HG03159 (cell line): Measurements from ENCODE around the gene RAB3GAP2.
"Not testable (repeated sequence)": the region's sequence is repeated elsewhere in the genome, so short reads cannot be mapped to it uniquely, and the experiment has no call there.

Source experiments
- ATAC-seq: cut with Tn5 transposase; IDR thresholded peaks from one replicate; pipeline ENCODE4 v1.9.1; 2021; ENCODE audit warnings: mild to moderate bottlenecking, moderate library complexity; ENCODE audit not compliant: unreplicated experiment

Gene RAB3GAP2

GRCh38 chr1:220291580-220291979, 19.3 kb upstream of the RAB3GAP2 start:
- no peak for ATAC-seq

- no peak for ATAC-seq
Measured at GRCh38 chr1:220290140-220290761, 18.0 kb upstream of the RAB3GAP2 start.

- no peak for ATAC-seq
Measured at GRCh38 chr1:220287129-220287528, 14.9 kb upstream of the RAB3GAP2 start.

- ATAC-seq = no peak
Measured at GRCh38 chr1:220283625-220284024, 11.4 kb upstream of the RAB3GAP2 start.

- ATAC-seq = peak; percentile 46
Measured at GRCh38 chr1:220281159-220281574, 8.9 kb upstream of the RAB3GAP2 start.

- no peak for ATAC-seq
Measured at GRCh38 chr1:220280249-220280648, 8.0 kb upstream of the RAB3GAP2 start.

- ATAC-seq = no peak
Measured at GRCh38 chr1:220278991-220279390, 6.7 kb upstream of the RAB3GAP2 start.

GRCh38 chr1:220275430-220275829, 3.2 kb upstream of the RAB3GAP2 start:
- ATAC-seq = no peak

GRCh38 chr1:220274251-220274855, 2.1 kb upstream of the RAB3GAP2 start:
- ATAC-seq = no peak

- no peak for ATAC-seq
Measured at GRCh38 chr1:220272841-220273090, 513 bp upstream of the RAB3GAP2 start.

- peak; percentile 3 for ATAC-seq
Measured at GRCh38 chr1:220271706-220272046, 577 bp downstream of the RAB3GAP2 start.

- no peak for ATAC-seq
Measured at GRCh38 chr1:220269036-220269435, 3.2 kb downstream of the RAB3GAP2 start.

GRCh38 chr1:220267630-220268029, 4.6 kb downstream of the RAB3GAP2 start:
- no peak for ATAC-seq

- ATAC-seq = not testable (repeated sequence)
Measured at GRCh38 chr1:220260228-220260627, 12.0 kb downstream of the RAB3GAP2 start.

GRCh38 chr1:220259756-220260155, 12.5 kb downstream of the RAB3GAP2 start:
- ATAC-seq = not testable (repeated sequence)

GRCh38 chr1:220256194-220256593, 16.1 kb downstream of the RAB3GAP2 start:
- ATAC-seq = not testable (repeated sequence)

- ATAC-seq = peak; percentile 48
Measured at GRCh38 chr1:220255204-220255603, 17.0 kb downstream of the RAB3GAP2 start.

- not testable (repeated sequence) for ATAC-seq
Measured at GRCh38 chr1:220253290-220253689, 19.0 kb downstream of the RAB3GAP2 start.

GRCh38 chr1:220251272-220251671, 21.0 kb downstream of the RAB3GAP2 start:
- no peak for ATAC-seq

GRCh38 chr1:220250681-220251080, 21.6 kb downstream of the RAB3GAP2 start:
- ATAC-seq = no peak

GRCh38 chr1:220249522-220249921, 22.7 kb downstream of the RAB3GAP2 start:
- ATAC-seq = no peak

- not testable (repeated sequence) for ATAC-seq
Measured at GRCh38 chr1:220248715-220249265, 23.5 kb downstream of the RAB3GAP2 start.

- ATAC-seq = not testable (repeated sequence)
Measured at GRCh38 chr1:220245900-220246299, 26.4 kb downstream of the RAB3GAP2 start.
